NB4 (cell line): ENCODE measurements around the gene BLID.

Source experiments
- MYC ChIP-seq: IDR thresholded peaks from 2 replicates; pipeline ENCODE4 v1.6.1; 2011; ENCODE audit warnings: low read depth, low read length
- POLR2A ChIP-seq: IDR thresholded peaks from 2 replicates; pipeline ENCODE4 v1.6.1; 2011; ENCODE audit warnings: mild to moderate bottlenecking; ENCODE audit not compliant: insufficient read length; ENCODE audit errors: extremely low read depth
- TF ChIP-seq, protein P1 (sequence below): IDR thresholded peaks from one replicate; pipeline ENCODE4 v1.5.1; 2012; ENCODE audit warnings: low read depth, low read length
- TF ChIP-seq, protein P2 (sequence below): IDR thresholded peaks from 2 replicates; pipeline ENCODE4 v1.6.1; 2011; ENCODE audit warnings: low read depth, low read length

- TF ChIP-seq, protein P1, sequence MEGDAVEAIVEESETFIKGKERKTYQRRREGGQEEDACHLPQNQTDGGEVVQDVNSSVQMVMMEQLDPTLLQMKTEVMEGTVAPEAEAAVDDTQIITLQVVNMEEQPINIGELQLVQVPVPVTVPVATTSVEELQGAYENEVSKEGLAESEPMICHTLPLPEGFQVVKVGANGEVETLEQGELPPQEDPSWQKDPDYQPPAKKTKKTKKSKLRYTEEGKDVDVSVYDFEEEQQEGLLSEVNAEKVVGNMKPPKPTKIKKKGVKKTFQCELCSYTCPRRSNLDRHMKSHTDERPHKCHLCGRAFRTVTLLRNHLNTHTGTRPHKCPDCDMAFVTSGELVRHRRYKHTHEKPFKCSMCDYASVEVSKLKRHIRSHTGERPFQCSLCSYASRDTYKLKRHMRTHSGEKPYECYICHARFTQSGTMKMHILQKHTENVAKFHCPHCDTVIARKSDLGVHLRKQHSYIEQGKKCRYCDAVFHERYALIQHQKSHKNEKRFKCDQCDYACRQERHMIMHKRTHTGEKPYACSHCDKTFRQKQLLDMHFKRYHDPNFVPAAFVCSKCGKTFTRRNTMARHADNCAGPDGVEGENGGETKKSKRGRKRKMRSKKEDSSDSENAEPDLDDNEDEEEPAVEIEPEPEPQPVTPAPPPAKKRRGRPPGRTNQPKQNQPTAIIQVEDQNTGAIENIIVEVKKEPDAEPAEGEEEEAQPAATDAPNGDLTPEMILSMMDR: no peak
- TF ChIP-seq, protein P2, sequence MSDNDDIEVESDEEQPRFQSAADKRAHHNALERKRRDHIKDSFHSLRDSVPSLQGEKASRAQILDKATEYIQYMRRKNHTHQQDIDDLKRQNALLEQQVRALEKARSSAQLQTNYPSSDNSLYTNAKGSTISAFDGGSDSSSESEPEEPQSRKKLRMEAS: no peak
- TF ChIP-seq POLR2A: no peak
- TF ChIP-seq MYC: no peak
Measured at GRCh38 chr11:122094836-122095235, 21.2 kb downstream of the BLID start.
